ENCODE data around the gene RBM20.

GRCh38 chr10:110637558-110638053, 6.5 kb upstream of the RBM20 start:
- TF ChIP-seq CTCF (IDR thresholded peaks at IDR 0.05) (no peak), POLR2A (IDR thresholded peaks at IDR 0.05) (no peak)
